Measurements from ENCODE around the gene TIAM1. TPM values are rescaled to one million over a fixed set of nuclear protein-coding genes. Genes with fewer than 3 reads are reported as not detected.

TIAM1 gene
- total RNA-seq, 1 experiment from 2014 or later = 28.7 TPM

DNA sequence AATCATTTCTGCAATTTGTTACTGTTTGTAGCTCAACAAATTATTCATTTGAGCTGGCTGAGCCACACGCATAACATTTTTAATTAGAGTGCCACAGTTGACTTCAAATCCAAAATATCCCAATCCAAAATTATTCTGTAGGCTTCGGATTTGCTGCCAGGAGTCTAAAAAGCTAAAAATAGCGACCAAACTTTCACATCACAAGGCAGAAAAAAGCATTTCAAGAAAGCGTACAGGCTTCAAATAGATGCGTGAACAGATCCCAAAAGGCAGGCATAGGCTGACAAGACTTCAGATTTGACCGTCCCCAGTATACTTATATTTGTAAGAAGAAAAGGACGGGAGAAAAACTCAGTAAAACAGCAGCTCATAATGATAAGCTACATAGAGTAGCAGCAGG is 24.3 kb upstream of the TIAM1 start:
- ATAC-seq (no peak), DNase-seq (ENCODE audit: low spot score) (no peak)
- ChIA-PET POLR2A (no interaction called here), CTCF (no interaction called here)
- Mint-ChIP-seq H3K27me3 (ENCODE audit: low read depth) (no peaks in the 10 kb centered on the region), H3K9me3 (no peaks in the 10 kb centered on the region), H3K36me3 (no peaks in the 10 kb centered on the region), H3K27ac (no peak overlapping the region), H3K4me1 (peaks cover 27% of the 10 kb centered on the region), H3K4me3 (no peak overlapping the region)
- TF ChIP-seq SOX15 (CRISPR knock-in tag; IDR thresholded peaks at IDR 0.05) = no peak
- no peak for TF ChIP-seq EMX1 (CRISPR knock-in tag; IDR thresholded peaks at IDR 0.05)
- TF ChIP-seq, protein P1, sequence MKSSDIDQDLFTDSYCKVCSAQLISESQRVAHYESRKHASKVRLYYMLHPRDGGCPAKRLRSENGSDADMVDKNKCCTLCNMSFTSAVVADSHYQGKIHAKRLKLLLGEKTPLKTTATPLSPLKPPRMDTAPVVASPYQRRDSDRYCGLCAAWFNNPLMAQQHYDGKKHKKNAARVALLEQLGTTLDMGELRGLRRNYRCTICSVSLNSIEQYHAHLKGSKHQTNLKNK (CRISPR knock-in tag; IDR thresholded peaks at IDR 0.05) = no peak
- TF ChIP-seq NFYB (CRISPR knock-in tag; conservative IDR thresholded peaks at IDR 0.05; ENCODE audit: low read depth) = no peak
- TF ChIP-seq MYBL2 (CRISPR knock-in tag; IDR thresholded peaks at IDR 0.05) = no peak
- no peak for TF ChIP-seq ZNF121 (CRISPR knock-in tag; IDR thresholded peaks at IDR 0.05)
- TF ChIP-seq ETV6 (CRISPR knock-in tag; IDR thresholded peaks at IDR 0.05) = no peak
- TF ChIP-seq CBFB (CRISPR knock-in tag; IDR thresholded peaks at IDR 0.05; ENCODE audit: low read depth) = no peak
- no peak for TF ChIP-seq ZNF317 (CRISPR knock-in tag; IDR thresholded peaks at IDR 0.05; ENCODE audit: borderline replicate concordance, low read depth)
- TF ChIP-seq ZSCAN18 (CRISPR knock-in tag; IDR thresholded peaks at IDR 0.05) = no peak
- TF ChIP-seq RORB (CRISPR knock-in tag; IDR thresholded peaks at IDR 0.05) = no peak
- no peak for TF ChIP-seq RELA (CRISPR knock-in tag; IDR thresholded peaks at IDR 0.05; ENCODE audit: borderline replicate concordance)
- TF ChIP-seq NR3C1 (CRISPR knock-in tag; conservative IDR thresholded peaks at IDR 0.05; ENCODE audit: low read depth) = no peak

DNA sequence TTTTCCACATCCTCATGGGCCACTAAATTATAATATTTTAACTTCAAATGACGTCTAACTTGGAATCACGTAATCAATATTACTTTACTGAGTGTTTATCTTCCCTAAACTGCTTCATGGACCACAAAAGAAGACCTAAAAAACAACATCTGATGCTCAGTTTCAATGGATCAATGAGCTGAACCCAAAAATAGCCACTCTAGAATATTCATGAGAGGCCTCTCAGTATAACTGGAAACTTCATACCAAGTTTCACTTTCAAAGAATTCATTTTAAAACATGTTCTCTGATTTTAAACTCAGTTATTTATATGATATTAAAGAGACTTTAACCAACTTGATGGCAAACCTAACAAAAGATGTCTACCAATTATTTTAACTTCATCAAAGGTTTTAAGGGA is 23.7 kb upstream of the TIAM1 start:
- CTCF ChIA-PET = no interaction called here
- Mint-ChIP-seq H3K36me3 (no peaks in the 10 kb centered on the region), H3K9me3 (no peaks in the 10 kb centered on the region), H3K4me3 (no peak overlapping the region), H3K27ac (no peak overlapping the region), H3K4me1 (peaks cover 26% of the 10 kb centered on the region), H3K27me3 (ENCODE audit: low read depth) (no peaks in the 10 kb centered on the region)
- POLR2A ChIA-PET = no interaction called here
- ATAC-seq (no peak), DNase-seq (ENCODE audit: low spot score) (no peak)
- no peak for TF ChIP-seq CBFB (CRISPR knock-in tag; IDR thresholded peaks at IDR 0.05; ENCODE audit: low read depth)
- no peak for TF ChIP-seq KAT7 (CRISPR knock-in tag; IDR thresholded peaks at IDR 0.05; ENCODE audit: borderline replicate concordance)
- TF ChIP-seq, protein P2, sequence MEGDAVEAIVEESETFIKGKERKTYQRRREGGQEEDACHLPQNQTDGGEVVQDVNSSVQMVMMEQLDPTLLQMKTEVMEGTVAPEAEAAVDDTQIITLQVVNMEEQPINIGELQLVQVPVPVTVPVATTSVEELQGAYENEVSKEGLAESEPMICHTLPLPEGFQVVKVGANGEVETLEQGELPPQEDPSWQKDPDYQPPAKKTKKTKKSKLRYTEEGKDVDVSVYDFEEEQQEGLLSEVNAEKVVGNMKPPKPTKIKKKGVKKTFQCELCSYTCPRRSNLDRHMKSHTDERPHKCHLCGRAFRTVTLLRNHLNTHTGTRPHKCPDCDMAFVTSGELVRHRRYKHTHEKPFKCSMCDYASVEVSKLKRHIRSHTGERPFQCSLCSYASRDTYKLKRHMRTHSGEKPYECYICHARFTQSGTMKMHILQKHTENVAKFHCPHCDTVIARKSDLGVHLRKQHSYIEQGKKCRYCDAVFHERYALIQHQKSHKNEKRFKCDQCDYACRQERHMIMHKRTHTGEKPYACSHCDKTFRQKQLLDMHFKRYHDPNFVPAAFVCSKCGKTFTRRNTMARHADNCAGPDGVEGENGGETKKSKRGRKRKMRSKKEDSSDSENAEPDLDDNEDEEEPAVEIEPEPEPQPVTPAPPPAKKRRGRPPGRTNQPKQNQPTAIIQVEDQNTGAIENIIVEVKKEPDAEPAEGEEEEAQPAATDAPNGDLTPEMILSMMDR (IDR thresholded peaks at IDR 0.05) = no peak
- TF ChIP-seq MYBL2 (CRISPR knock-in tag; IDR thresholded peaks at IDR 0.05) = no peak
- TF ChIP-seq ZNF317 (CRISPR knock-in tag; IDR thresholded peaks at IDR 0.05; ENCODE audit: borderline replicate concordance, low read depth) = no peak
- no peak for TF ChIP-seq ZNF138 (CRISPR knock-in tag; conservative IDR thresholded peaks at IDR 0.05)
- no peak for TF ChIP-seq ZNF532 (CRISPR knock-in tag; IDR thresholded peaks at IDR 0.05; ENCODE audit: borderline replicate concordance)
- TF ChIP-seq ZSCAN18 (CRISPR knock-in tag; IDR thresholded peaks at IDR 0.05) = no peak
- TF ChIP-seq IRF2 (CRISPR knock-in tag; IDR thresholded peaks at IDR 0.05; ENCODE audit: borderline replicate concordance, low read depth) = no peak
- TF ChIP-seq, protein P3, sequence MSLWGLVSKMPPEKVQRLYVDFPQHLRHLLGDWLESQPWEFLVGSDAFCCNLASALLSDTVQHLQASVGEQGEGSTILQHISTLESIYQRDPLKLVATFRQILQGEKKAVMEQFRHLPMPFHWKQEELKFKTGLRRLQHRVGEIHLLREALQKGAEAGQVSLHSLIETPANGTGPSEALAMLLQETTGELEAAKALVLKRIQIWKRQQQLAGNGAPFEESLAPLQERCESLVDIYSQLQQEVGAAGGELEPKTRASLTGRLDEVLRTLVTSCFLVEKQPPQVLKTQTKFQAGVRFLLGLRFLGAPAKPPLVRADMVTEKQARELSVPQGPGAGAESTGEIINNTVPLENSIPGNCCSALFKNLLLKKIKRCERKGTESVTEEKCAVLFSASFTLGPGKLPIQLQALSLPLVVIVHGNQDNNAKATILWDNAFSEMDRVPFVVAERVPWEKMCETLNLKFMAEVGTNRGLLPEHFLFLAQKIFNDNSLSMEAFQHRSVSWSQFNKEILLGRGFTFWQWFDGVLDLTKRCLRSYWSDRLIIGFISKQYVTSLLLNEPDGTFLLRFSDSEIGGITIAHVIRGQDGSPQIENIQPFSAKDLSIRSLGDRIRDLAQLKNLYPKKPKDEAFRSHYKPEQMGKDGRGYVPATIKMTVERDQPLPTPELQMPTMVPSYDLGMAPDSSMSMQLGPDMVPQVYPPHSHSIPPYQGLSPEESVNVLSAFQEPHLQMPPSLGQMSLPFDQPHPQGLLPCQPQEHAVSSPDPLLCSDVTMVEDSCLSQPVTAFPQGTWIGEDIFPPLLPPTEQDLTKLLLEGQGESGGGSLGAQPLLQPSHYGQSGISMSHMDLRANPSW (CRISPR knock-in tag; conservative IDR thresholded peaks at IDR 0.05; ENCODE audit: low read depth) = no peak
- TF ChIP-seq GRHL2 (CRISPR knock-in tag; IDR thresholded peaks at IDR 0.05; ENCODE audit: insufficient replicate concordance, severe bottlenecking) = no peak
- TF ChIP-seq, protein P4, sequence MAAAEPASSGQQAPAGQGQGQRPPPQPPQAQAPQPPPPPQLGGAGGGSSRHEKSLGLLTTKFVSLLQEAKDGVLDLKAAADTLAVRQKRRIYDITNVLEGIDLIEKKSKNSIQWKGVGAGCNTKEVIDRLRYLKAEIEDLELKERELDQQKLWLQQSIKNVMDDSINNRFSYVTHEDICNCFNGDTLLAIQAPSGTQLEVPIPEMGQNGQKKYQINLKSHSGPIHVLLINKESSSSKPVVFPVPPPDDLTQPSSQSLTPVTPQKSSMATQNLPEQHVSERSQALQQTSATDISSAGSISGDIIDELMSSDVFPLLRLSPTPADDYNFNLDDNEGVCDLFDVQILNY (CRISPR knock-in tag; IDR thresholded peaks at IDR 0.05) = no peak
- TF ChIP-seq ZNF232 (CRISPR knock-in tag; IDR thresholded peaks at IDR 0.05) = no peak
- TF ChIP-seq FOXP1 (CRISPR knock-in tag; IDR thresholded peaks at IDR 0.05; ENCODE audit: borderline replicate concordance) = no peak

Data from WTC11 (cell line).